GM21825 (cell line): Measurements from ENCODE around the gene CREB3.

ENCODE experiments used
- ATAC-seq: cut with Tn5 transposase; IDR thresholded peaks from one replicate; pipeline ENCODE4 v1.9.1; 2021; ENCODE audit warnings: mild to moderate bottlenecking, moderate library complexity; ENCODE audit not compliant: unreplicated experiment

The CREB3 gene

GRCh38 chr9:35700942-35701341, 31.5 kb upstream of the CREB3 start:
- ATAC-seq: no peak

- no peak for ATAC-seq
Measured at GRCh38 chr9:35702696-35703095, 29.8 kb upstream of the CREB3 start.

GRCh38 chr9:35703906-35704672, 28.4 kb upstream of the CREB3 start:
- no peak for ATAC-seq

GRCh38 chr9:35705372-35705771, 27.1 kb upstream of the CREB3 start:
- no peak for ATAC-seq

DNA sequence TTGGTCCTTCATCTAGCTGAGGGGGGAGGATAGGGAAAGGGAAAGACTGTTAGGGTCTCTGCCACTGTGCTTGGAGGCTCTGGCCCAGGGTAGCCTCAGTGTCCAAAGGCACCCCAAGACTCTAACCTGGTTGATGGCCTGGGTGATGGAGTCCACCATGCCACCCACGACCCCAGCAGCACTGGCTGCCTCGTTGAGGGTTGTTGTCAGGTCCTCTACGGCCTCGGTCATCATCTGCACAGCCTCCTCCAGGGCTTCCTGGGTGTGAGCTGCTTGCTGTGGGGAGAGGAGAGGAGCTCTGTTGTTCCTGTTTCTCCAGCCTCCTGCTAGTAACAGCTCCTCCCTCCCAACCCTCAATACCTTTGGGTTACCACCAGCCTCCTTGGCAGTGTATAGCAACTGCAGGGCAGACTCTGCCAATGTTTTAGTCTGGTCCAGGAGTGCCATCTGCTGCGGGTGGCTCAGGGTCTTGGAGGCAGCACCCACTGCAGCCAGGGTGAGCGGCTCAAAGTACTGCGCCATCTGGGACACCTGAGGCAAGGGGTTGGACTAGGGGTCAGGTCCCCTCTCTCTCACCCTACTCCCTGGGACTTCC, 26.5 kb upstream of the CREB3 start:
- ATAC-seq: no peak

DNA sequence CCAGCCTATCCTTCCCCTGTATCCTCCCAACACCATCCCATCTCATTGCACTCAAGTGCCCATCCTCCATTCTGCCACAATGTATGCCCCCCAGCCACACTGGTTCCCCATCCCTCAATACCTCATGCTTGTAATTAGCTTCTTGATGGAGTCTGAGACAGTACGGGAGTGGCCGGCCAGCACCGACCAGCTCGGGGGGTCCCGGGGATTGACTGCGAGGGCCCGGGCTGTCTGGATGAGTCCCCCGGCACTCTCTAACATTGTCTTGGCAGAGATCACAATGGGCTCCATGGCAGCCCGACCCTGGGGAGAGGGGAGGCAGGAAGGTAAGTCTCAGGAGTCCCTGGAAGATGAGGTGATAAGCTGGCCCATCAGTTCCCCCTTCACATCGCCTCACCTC, 25.5 kb upstream of the CREB3 start:
- no peak for ATAC-seq

DNA sequence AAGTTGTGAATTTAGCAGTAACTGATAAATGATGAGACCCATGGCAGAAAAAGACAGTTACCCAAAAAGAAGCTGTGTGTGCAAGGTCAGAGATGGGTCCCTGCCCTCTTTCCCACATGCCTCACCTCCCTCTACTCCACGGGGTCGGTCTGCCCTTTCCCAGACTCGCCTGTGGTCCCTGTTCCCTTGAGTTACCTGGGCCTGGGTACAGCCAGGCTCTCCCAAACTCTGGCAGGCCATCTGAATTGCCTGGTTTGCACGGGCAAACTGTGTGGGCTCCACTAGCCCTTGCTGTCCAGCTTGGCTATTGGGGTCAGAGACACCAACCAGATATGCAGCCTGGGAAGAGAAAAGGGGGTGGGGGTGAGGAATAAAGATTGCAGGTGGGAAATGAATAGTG, 24.3 kb upstream of the CREB3 start:
- no peak for ATAC-seq

DNA sequence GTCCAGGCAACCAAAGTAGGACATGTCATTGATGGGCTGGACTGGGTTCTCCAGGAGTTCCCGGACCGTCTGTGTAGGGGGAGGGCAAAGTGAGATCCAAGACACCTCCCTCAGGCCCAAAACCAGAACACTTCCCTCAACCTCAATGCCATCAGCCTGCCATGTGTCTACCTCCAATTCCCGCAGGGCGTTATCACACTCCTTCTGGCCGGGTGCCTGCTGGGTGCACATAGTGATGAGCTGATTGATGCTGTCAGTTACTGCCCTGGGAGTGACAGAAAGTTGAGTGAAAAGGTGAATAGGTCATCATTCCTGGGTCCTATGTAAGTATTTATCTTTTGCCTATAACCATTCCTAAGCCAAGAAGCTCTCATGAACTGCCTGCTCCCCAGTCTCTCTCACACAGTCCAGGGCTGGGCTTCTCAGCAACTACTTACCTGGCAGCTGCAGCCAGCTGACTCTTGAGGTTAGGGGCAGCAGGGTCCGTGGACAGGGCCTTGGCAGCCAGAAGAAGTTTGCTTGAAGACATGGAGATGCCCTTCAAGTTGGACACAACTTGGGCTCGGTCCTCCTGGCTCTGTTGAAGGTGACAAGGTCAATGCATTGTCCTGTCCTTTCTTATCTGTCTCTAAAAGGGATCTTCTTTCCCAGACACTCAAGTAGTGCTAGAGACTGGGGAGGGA, 21.5 kb upstream of the CREB3 start:
- no peak for ATAC-seq

DNA sequence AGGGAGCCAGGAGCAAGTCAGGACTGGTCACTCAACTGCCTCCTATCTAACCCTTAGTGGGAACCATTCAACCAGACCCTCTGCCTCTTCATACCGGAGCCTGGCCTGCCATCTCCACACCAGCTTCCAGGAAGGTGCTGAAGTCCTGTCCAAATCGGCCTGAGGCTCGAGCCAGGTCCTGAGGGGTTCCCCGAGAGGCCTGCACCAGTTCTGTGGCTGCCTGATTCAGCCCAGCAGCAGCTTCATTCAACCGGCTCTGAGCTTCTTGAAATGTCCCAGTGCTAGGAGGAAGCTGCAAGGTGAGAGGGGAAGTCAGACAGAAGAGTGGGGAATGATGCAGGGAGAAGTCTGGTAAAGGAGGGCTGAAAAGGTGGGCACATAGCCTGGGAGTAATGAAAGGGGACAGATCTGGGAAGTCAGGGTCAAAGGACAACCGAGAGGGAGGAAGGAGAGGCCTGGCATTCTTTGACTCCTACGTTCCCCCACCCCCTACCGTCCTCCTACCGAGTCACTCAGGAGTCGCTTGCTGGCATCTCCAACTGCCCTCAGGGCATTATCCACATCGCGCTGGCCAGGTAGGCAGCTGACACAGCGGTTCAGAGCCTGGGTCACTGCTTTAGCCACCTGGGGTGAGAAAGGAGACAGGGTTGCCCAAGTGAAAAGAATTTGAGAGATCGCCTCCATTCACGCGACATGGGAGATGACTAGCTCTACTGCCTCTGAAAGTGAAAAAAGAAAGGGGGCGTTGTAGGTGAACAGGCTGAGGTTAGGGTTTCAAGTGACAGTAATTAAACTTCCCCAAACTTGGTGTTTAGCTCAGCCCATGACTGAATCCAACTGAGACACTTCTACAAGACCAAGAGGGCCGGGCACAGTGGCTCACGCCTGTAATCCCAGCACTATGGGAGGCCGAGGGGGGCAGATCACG, 20.7 kb upstream of the CREB3 start:
- ATAC-seq: no peak

GRCh38 chr9:35712762-35713400, 19.6 kb upstream of the CREB3 start:
- no peak for ATAC-seq

- ATAC-seq: no peak
Measured at GRCh38 chr9:35713578-35713977, 18.9 kb upstream of the CREB3 start.

GRCh38 chr9:35714123-35714522, 18.3 kb upstream of the CREB3 start:
- ATAC-seq: no peak

GRCh38 chr9:35714579-35715252, 17.8 kb upstream of the CREB3 start:
- no peak for ATAC-seq

DNA sequence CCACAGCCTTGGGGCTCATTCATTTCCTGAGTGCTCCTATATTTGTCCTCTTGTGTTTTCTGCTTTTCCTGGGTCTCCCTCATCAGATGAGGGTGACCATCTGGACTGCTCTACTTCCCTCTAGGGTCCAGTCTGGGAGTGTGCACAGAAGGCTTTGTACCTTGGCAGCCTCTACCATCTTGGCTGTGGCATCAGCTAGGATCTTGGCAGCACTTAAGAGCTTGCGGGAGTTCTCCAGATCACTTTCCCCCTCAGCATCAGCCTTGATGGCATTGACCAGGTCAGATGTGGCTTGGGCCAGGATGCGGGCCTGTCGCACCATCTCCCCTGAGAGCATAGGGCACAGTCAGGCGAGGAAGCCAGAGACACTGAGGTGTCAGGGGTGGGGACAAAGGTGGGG, 16.2 kb upstream of the CREB3 start:
- ATAC-seq: no peak

GRCh38 chr9:35717132-35717870, 15.2 kb upstream of the CREB3 start:
- no peak for ATAC-seq

DNA sequence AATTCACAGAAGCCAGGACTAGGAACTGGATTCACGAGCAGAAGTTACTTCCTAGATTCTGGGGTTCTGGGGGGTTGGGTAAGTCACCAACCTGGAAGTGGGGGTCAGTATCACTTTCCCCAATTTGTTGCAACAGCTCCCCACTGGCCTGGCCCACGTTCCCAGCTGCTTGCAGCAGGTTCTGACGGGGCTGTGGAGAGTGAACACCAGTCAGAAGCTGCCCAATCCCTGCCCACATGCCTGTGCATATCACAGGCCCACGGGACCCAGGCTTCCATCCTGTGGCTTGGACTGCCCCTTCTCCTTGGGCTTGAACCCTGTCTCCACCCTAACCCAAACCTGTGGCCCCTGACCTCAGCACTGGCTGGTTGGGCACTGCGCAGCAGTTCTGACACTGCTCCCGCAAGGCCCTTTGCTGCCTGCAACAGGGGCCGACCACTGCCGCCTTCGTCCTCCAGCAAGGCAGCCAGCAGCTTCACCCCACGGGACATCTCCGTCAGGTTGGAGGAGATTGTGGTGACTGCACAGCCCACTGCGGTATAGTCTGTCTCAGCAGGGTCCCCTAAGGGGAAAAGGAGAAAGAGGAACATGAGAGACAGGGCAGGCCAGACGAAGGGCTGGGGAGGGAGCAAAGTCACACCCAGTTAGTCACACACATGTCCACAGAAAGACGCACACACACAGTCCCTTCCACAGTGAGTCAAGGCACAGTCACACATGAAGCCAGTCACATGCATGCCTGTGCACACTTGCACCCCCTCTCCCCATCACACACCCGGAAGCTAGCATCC, 13.6 kb upstream of the CREB3 start:
- no peak for ATAC-seq

- ATAC-seq: no peak
Measured at GRCh38 chr9:35719546-35719945, 12.9 kb upstream of the CREB3 start.

- no peak for ATAC-seq
Measured at GRCh38 chr9:35723426-35723825, 9.0 kb upstream of the CREB3 start.

GRCh38 chr9:35723908-35724307, 8.6 kb upstream of the CREB3 start:
- ATAC-seq: no peak
